ENCODE measurements around the gene DBH. TPM values are rescaled to one million over a fixed set of nuclear protein-coding genes. Genes with fewer than 3 reads are reported as not detected.

The DBH gene
- total RNA-seq, 1 donor from 2014 or later: not detected

DNA sequence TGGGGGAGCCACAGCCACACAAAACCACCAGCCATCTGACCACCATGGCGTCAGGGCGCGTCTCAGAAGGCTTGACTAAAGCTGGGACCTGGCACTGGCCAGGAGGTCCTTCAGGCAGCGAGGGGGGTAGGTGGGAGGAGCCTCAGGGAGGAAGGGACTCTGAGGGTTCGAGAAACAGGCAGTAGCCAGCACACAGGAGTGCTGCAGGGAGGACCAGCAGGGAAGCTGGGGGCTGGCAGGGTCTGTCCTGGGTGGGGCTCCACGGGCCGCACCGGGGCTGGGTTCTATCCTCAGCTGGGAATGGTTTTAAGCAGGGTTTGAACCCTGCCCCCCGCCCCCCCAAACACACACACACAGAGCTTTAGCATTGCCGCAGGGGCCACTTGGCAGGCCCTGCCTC lies 34.4 kb upstream of the DBH start:
- H3K4me3 ChIP-seq (ENCODE audit: low read depth, low read length): no peak overlapping the region
- FAIRE-seq: no peak
- TF ChIP-seq, protein P1, sequence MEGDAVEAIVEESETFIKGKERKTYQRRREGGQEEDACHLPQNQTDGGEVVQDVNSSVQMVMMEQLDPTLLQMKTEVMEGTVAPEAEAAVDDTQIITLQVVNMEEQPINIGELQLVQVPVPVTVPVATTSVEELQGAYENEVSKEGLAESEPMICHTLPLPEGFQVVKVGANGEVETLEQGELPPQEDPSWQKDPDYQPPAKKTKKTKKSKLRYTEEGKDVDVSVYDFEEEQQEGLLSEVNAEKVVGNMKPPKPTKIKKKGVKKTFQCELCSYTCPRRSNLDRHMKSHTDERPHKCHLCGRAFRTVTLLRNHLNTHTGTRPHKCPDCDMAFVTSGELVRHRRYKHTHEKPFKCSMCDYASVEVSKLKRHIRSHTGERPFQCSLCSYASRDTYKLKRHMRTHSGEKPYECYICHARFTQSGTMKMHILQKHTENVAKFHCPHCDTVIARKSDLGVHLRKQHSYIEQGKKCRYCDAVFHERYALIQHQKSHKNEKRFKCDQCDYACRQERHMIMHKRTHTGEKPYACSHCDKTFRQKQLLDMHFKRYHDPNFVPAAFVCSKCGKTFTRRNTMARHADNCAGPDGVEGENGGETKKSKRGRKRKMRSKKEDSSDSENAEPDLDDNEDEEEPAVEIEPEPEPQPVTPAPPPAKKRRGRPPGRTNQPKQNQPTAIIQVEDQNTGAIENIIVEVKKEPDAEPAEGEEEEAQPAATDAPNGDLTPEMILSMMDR (IDR thresholded peaks at IDR 0.05; ENCODE audit: insufficient read depth, low read length, severe bottlenecking): no peak
- no peak for DNase-seq (ENCODE audit: low read depth)
- H3K27me3 ChIP-seq (ENCODE audit: control insufficient read depth, insufficient read depth, low read length): peaks cover 4% of the 10 kb centered on the region
- H3K36me3 ChIP-seq (ENCODE audit: control insufficient read depth, insufficient read depth, low read length): no peaks in the 10 kb centered on the region

DNA sequence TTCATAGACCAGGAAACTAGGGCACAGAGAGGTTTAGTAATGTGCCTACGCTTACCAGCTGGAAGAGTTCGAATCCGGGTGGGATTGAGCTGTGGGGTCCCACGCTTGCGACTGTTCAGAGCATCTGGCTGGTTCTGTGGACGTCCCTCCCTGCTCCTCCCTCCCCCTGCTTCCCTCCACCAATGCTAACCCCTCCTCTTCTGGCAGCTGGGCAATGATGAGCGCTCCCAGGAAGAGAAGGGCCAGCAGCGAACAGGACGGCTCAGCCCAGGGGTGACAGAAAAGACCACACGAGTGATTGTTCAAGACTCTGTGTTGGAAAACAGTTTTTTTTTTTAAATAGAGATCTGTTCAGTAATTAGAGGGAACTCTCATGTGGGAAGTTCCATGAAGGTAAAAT lies 33.9 kb upstream of the DBH start:
- no peaks in the 10 kb centered on the region for H3K36me3 ChIP-seq (ENCODE audit: control insufficient read depth, insufficient read depth, low read length)
- DNase-seq (ENCODE audit: low read depth): no peak
- TF ChIP-seq, protein P1 (IDR thresholded peaks at IDR 0.05; ENCODE audit: insufficient read depth, low read length, severe bottlenecking): no peak
- no peak for FAIRE-seq
- peaks cover 4% of the 10 kb centered on the region for H3K27me3 ChIP-seq (ENCODE audit: control insufficient read depth, insufficient read depth, low read length)
- H3K4me3 ChIP-seq (ENCODE audit: low read depth, low read length): no peak overlapping the region

DNA sequence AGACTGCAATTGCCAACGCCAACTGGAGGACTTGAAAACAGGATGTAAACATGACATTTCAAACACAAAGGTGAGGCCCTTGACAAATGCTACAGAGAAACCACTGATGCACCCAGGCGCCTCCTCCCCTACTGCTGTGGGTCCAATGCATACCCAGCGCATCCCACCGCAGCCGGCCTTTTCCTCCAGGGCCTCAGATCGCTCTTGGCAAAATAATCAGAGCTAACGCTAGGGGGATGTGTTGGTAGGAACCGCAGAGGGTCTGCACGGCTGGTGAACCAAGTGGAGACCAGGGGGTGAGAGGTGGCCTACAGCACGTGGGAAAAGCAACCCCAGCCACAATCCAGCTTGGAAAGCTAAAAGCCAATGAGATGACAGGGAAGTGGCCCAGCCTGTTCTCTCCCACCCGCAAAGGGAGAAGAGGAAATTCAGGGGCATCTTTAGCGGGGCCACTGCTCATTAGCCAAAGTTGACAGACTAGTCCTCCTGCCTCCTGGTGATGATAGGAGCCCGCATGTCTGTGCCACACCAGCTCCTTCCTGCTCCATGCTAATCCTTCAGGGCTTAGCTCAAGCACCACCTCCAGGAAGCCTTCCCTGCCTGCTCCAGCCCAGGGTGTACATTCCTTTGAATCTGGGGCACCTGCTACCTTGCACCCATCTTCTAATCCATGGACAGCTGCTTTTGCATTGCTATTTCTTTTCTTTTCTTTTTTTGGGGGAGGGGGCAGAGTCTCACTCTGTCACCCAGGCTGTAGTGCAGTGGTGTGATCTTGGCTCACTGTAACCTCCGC lies 32.8 kb upstream of the DBH start:
- TF ChIP-seq, protein P1 (IDR thresholded peaks at IDR 0.05; ENCODE audit: insufficient read depth, low read length, severe bottlenecking): no peak
- DNase-seq (ENCODE audit: low read depth): no peak
- Histone ChIP-seq H3K36me3 (ENCODE audit: control insufficient read depth, insufficient read depth, low read length) (no peaks in the 10 kb centered on the region), H3K4me3 (ENCODE audit: low read depth, low read length) (no peak overlapping the region), H3K27me3 (ENCODE audit: control insufficient read depth, insufficient read depth, low read length) (peaks cover 5% of the 10 kb centered on the region)
- FAIRE-seq: no peak

DNA sequence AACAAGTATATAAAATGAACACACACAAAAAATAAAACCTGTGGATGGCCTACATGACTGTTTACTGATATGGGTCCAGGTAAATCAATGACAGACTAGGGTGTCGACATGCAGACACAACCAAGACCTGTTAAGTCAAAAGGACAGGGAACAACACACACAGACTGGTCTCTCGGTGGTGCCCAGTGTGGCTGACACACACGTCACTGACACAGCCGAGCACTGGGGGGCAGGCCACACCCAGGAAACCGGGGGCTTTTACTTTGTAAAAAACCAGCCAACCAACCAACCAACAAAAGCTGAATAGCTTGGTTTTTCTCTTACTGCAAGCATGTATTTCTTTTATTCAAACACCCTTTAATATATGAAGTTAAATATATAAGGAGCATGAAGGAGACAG lies 31.9 kb upstream of the DBH start:
- Histone ChIP-seq H3K36me3 (ENCODE audit: control insufficient read depth, insufficient read depth, low read length) (no peaks in the 10 kb centered on the region), H3K27me3 (ENCODE audit: control insufficient read depth, insufficient read depth, low read length) (peaks cover 10% of the 10 kb centered on the region), H3K4me3 (ENCODE audit: low read depth, low read length) (no peak overlapping the region)
- DNase-seq (ENCODE audit: low read depth) (no peak), FAIRE-seq (no peak)
- TF ChIP-seq, protein P1 (IDR thresholded peaks at IDR 0.05; ENCODE audit: insufficient read depth, low read length, severe bottlenecking): no peak

DNA sequence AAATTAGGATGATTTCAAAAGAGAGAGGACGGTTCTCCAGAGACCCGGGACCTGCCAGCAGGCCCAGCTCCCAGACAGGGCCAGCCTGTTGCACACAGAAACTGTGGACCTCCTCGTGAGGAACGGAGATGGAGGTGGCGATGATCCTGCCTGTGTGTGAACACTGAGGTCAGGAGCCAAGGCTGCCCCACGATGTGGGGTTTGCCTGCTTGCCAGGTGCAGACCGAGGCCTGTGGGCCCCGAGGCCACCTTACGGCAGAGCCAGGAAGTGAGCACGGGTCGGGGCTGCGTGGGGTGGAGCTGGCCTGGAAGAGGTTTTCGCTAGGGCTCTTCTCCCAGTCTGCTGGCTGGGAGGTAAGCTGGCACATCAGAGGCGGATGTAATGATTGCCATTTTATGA lies 31.3 kb upstream of the DBH start:
- Histone ChIP-seq H3K36me3 (ENCODE audit: control insufficient read depth, insufficient read depth, low read length) (no peaks in the 10 kb centered on the region), H3K4me3 (ENCODE audit: low read depth, low read length) (no peak overlapping the region), H3K27me3 (ENCODE audit: control insufficient read depth, insufficient read depth, low read length) (peaks cover 12% of the 10 kb centered on the region)
- no peak for FAIRE-seq
- TF ChIP-seq, protein P1 (IDR thresholded peaks at IDR 0.05; ENCODE audit: insufficient read depth, low read length, severe bottlenecking): no peak
- no peak for DNase-seq (ENCODE audit: low read depth)

DNA sequence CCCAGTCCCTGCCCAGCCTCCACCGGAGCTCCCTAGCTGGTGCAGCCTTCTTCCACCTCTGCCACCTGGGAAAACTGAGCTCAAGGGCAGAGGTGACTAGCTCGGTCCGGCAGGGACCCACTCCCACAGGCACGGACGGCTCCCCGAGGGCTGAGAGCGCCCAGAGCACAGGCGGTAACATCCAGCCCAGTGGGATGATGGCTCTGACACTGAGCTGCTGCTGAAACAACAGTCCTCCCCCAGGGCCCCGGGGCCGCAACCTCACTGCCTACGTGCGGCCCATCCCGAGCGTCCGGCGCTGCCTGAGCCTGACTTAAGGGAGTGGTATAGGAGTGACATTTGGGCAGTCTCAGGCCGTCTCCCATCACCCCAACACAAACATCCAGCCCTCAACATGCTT lies 30.7 kb upstream of the DBH start:
- no peak for FAIRE-seq
- H3K27me3 ChIP-seq (ENCODE audit: control insufficient read depth, insufficient read depth, low read length): peaks cover 13% of the 10 kb centered on the region

More for the DNA sequence above, 30.7 kb upstream of the DBH start:
- TF ChIP-seq, protein P1 (IDR thresholded peaks at IDR 0.05; ENCODE audit: insufficient read depth, low read length, severe bottlenecking): no peak
- no peak overlapping the region for H3K4me3 ChIP-seq (ENCODE audit: low read depth, low read length)
- no peaks in the 10 kb centered on the region for H3K36me3 ChIP-seq (ENCODE audit: control insufficient read depth, insufficient read depth, low read length)
- no peak for DNase-seq (ENCODE audit: low read depth)
